HS-27A (cell line): ENCODE results near the gene LRCH1.

Experiments
- DNase-seq: peaks from one replicate; pipeline ENCODE4 v3.0.0-alpha.2; 2012; ENCODE audit warnings: low read depth, missing footprints

The LRCH1 gene

GRCh38 chr13:46799139-46799538, 246.2 kb downstream of the LRCH1 start:
- DNase-seq: no peak

- DNase-seq: no peak
These were observed 248.9 kb downstream of the LRCH1 start for GRCh38 chr13:46801858-46802257.
